DND-41 (cell line): ENCODE results near the gene HLTF.
A peak's percentile ranks its signal among the peaks of the same experiment; 100 is the strongest.

Source experiments
- ATAC-seq: fragments of 200-7000 bp; cut with Tn5 transposase; 3 replicates; pipeline ENCODE4 v1.9.1; 2021; ENCODE audit warnings: low read depth; ENCODE audit not compliant: insufficient read depth
- DNase-seq: peaks from one replicate; pipeline ENCODE4 v3.0.0-alpha.2; 2020
- H2AFZ ChIP-seq: 2 replicates; pipeline ENCODE4 v1.6.0; 2012; ENCODE audit warnings: low read depth, low read length
- H3K27ac ChIP-seq: 2 replicates; pipeline ENCODE4 v1.5.1; 2012; ENCODE audit warnings: low read length, inconsistent platforms
- H3K27me3 ChIP-seq: fragments of 200-600 bp; sonication (generic); 2 replicates; pipeline ENCODE4 v1.6.0; 2012; ENCODE audit warnings: low read length, mild to moderate bottlenecking, inconsistent platforms; ENCODE audit not compliant: insufficient read depth, poor library complexity
- H3K36me3 ChIP-seq: 2 replicates; pipeline ENCODE4 v1.5.1; 2012; ENCODE audit warnings: low read length, inconsistent platforms; ENCODE audit not compliant: insufficient read depth
- H3K4me1 ChIP-seq: 2 replicates; pipeline ENCODE4 v1.5.1; 2012; ENCODE audit warnings: mild to moderate bottlenecking, low read length; ENCODE audit not compliant: insufficient read depth
- H3K4me2 ChIP-seq: 2 replicates; pipeline ENCODE4 v1.6.0; 2012; ENCODE audit warnings: mild to moderate bottlenecking, moderate library complexity, low read length, inconsistent platforms; ENCODE audit not compliant: insufficient read depth
- H3K4me3 ChIP-seq, 2 experiments: fragments of 200-600 bp in 1 of 2; shearing (Covaris generic) in 1 of 2; 2 replicates each; pipeline ENCODE4 v1.5.1; 2012 to 2016; ENCODE audit warnings: inconsistent platforms in 2 of 2, low read length in 2 of 2, mild to moderate bottlenecking in 2 of 2, low read depth in 1 of 2, moderate library complexity in 1 of 2
- H3K79me2 ChIP-seq: 2 replicates; pipeline ENCODE4 v1.6.0; 2012; ENCODE audit warnings: low read length, inconsistent platforms; ENCODE audit not compliant: insufficient read depth
- H3K9ac ChIP-seq: 2 replicates; pipeline ENCODE4 v1.6.0; 2012; ENCODE audit warnings: low read depth, mild to moderate bottlenecking, inconsistent platforms, low read length, moderate library complexity
- H3K9me3 ChIP-seq: 2 replicates; pipeline ENCODE4 v1.5.1; 2012; ENCODE audit warnings: low read length, moderate library complexity, mild to moderate bottlenecking, inconsistent platforms; ENCODE audit not compliant: insufficient read depth, severe bottlenecking
- H4K20me1 ChIP-seq: 2 replicates; pipeline ENCODE4 v1.6.0; 2012; ENCODE audit warnings: low read length; ENCODE audit not compliant: insufficient read depth
- CTCF ChIP-seq: IDR thresholded peaks from 2 replicates; pipeline ENCODE4 v1.5.1; 2012; ENCODE audit warnings: borderline replicate concordance, low read length, moderate library complexity, mild to moderate bottlenecking; ENCODE audit not compliant: poor library complexity, severe bottlenecking; ENCODE audit errors: extremely low read depth
- EZH2 ChIP-seq: IDR thresholded peaks from 3 replicates; pipeline ENCODE4 v1.6.1; 2012; ENCODE audit warnings: borderline replicate concordance, low read depth, mild to moderate bottlenecking, moderate library complexity, low read length, inconsistent platforms; ENCODE audit not compliant: severe bottlenecking

The HLTF gene

GRCh38 chr3:149120051-149120972 is 34.0 kb upstream of the HLTF start:
- Histone ChIP-seq H3K4me2 (no peak overlapping the region), H3K9ac (no peak overlapping the region), H2AFZ (no peak overlapping the region), H3K4me1 (no peaks in the 10 kb centered on the region), H3K4me3 (no peak overlapping the region), H3K9me3 (no peaks in the 10 kb centered on the region), H4K20me1 (no peaks in the 10 kb centered on the region), H3K36me3 (no peaks in the 10 kb centered on the region), H3K27ac (no peak overlapping the region), H3K27me3 (no peaks in the 10 kb centered on the region), H3K79me2 (no peaks in the 10 kb centered on the region)
- TF ChIP-seq EZH2 (no peak), CTCF (peak; percentile 70)
- peak; percentile 89 for ATAC-seq
- no peak for DNase-seq

GRCh38 chr3:149119466-149119865 is 33.1 kb upstream of the HLTF start:
- H3K9me3 ChIP-seq: no peaks in the 10 kb centered on the region
- TF ChIP-seq CTCF (no peak), EZH2 (no peak)
- no peaks in the 10 kb centered on the region for H4K20me1 ChIP-seq
- DNase-seq (no peak), ATAC-seq (no peak)
- no peak overlapping the region for H3K9ac ChIP-seq
- no peaks in the 10 kb centered on the region for H3K27me3 ChIP-seq
- no peaks in the 10 kb centered on the region for H3K4me1 ChIP-seq
- H3K4me3 ChIP-seq: no peak overlapping the region
- no peak overlapping the region for H3K4me2 ChIP-seq
- no peak overlapping the region for H2AFZ ChIP-seq
- no peak overlapping the region for H3K27ac ChIP-seq
- no peaks in the 10 kb centered on the region for H3K79me2 ChIP-seq
- no peaks in the 10 kb centered on the region for H3K36me3 ChIP-seq

GRCh38 chr3:149118724-149119123 is 32.4 kb upstream of the HLTF start:
- ATAC-seq: no peak

DNA sequence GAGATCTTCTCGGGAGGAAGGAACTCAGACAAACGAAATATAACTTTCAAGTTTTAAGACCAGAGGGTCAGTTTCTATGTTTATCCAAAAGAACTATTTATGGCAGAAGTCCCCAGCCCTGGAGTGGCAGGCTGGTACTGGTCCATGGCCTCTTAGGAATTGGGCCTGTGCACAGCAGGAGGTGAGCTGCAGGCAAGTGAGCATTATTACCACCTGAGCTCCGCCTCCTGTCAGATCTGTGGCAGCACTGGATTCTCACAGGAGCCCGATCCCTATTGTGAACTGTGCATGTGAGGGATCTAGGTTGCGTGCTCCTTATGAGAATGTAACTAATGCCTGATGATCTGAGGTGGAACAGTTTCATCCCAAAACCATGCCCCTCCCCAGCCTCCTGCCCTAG is 28.8 kb upstream of the HLTF start:
- no peak for DNase-seq
- no peak for ATAC-seq
- Histone ChIP-seq H3K4me3 (no peak overlapping the region), H3K36me3 (no peaks in the 10 kb centered on the region), H4K20me1 (no peaks in the 10 kb centered on the region), H3K4me1 (no peaks in the 10 kb centered on the region), H3K27ac (no peak overlapping the region), H3K9me3 (no peaks in the 10 kb centered on the region), H3K27me3 (no peaks in the 10 kb centered on the region), H3K79me2 (no peaks in the 10 kb centered on the region), H2AFZ (no peak overlapping the region), H3K9ac (no peak overlapping the region), H3K4me2 (no peak overlapping the region)
- TF ChIP-seq EZH2 (no peak), CTCF (no peak)

More at GRCh38 chr3:149118724-149119123, 32.4 kb upstream of the HLTF start:
- H3K9ac ChIP-seq: no peak overlapping the region
- no peaks in the 10 kb centered on the region for H3K4me1 ChIP-seq
- H3K27me3 ChIP-seq: no peaks in the 10 kb centered on the region
- H3K79me2 ChIP-seq: no peaks in the 10 kb centered on the region
- H4K20me1 ChIP-seq: no peaks in the 10 kb centered on the region
- no peak for TF ChIP-seq EZH2
- no peaks in the 10 kb centered on the region for H3K36me3 ChIP-seq
- H2AFZ ChIP-seq: no peak overlapping the region
- no peaks in the 10 kb centered on the region for H3K9me3 ChIP-seq
- no peak overlapping the region for H3K4me3 ChIP-seq
- DNase-seq: no peak
- no peak overlapping the region for H3K4me2 ChIP-seq
- no peak overlapping the region for H3K27ac ChIP-seq
